ENCODE results near the gene NTNG1.

GRCh38 chr1:107473065-107473464 lies 332.2 kb downstream of the NTNG1 start:
- no peak for TF ChIP-seq CTCF (IDR thresholded peaks at IDR 0.05)
- no peak for TF ChIP-seq POLR2A (IDR thresholded peaks at IDR 0.05)
